ENCODE measurements around the gene ZNF609.

- TF ChIP-seq GATA3 (IDR thresholded peaks at IDR 0.05; ENCODE audit: low read depth, low read length) (no peak), GATA2 (IDR thresholded peaks at IDR 0.05; ENCODE audit: low read depth, low read length) (no peak)
Observed at GRCh38 chr15:64665179-64665578, 204.8 kb downstream of the ZNF609 start.
